ENCODE measurements around the gene XYLT1.

XYLT1 gene

DNA sequence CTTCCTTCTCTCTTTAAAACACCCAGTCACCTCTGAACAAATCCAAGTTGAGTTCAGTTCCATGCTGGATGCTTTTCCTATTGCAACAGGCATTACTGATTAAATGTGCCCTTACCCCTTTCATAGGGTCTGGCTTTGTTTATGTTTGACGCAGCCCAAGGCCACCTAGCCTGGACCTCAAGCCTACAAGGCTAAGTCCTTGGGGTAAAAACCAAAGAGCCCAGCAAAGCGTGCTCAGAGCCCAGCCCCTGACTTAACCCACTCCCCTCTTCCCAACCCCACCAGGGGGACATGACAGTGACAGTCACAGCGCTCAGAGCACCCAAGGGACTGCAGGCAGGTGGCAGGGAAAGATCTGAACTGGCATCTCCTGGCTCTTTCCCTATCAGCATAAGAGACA, 200.6 kb downstream of the XYLT1 start:
- peaks cover 76% of the 10 kb centered on the region for H4K20me1 ChIP-seq (ENCODE audit: insufficient read depth, low read length, poor library complexity, severe bottlenecking)
- H3K9me3 ChIP-seq (ENCODE audit: insufficient read depth, low read depth, low read length), result no peaks in the 10 kb centered on the region
- TF ChIP-seq EZH2phosphoT487 (IDR thresholded peaks at IDR 0.05; ENCODE audit: borderline replicate concordance), result no peak
- TF ChIP-seq, protein P1, sequence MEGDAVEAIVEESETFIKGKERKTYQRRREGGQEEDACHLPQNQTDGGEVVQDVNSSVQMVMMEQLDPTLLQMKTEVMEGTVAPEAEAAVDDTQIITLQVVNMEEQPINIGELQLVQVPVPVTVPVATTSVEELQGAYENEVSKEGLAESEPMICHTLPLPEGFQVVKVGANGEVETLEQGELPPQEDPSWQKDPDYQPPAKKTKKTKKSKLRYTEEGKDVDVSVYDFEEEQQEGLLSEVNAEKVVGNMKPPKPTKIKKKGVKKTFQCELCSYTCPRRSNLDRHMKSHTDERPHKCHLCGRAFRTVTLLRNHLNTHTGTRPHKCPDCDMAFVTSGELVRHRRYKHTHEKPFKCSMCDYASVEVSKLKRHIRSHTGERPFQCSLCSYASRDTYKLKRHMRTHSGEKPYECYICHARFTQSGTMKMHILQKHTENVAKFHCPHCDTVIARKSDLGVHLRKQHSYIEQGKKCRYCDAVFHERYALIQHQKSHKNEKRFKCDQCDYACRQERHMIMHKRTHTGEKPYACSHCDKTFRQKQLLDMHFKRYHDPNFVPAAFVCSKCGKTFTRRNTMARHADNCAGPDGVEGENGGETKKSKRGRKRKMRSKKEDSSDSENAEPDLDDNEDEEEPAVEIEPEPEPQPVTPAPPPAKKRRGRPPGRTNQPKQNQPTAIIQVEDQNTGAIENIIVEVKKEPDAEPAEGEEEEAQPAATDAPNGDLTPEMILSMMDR (conservative IDR thresholded peaks at IDR 0.05; ENCODE audit: low read length), result no peak
- no peaks in the 10 kb centered on the region for H3K9me2 ChIP-seq (replicated peaks; ENCODE audit: low read depth, low read length)
- no peaks in the 10 kb centered on the region for H3K27me3 ChIP-seq (ENCODE audit: insufficient read depth, low read length, poor library complexity, severe bottlenecking)
- no peaks in the 10 kb centered on the region for H3F3A ChIP-seq (ENCODE audit: low read depth)
- H3K79me2 ChIP-seq (ENCODE audit: insufficient read depth, low read length), result peaks cover 95% of the 10 kb centered on the region
- H3K9ac ChIP-seq (ENCODE audit: low read depth, low read length, poor library complexity, severe bottlenecking), result no peak overlapping the region
- peaks cover 12% of the 10 kb centered on the region; the same call in 1 of the 2 replicates for H3K36me3 ChIP-seq (ENCODE audit: insufficient read depth, low read length)
- peaks cover 1% of the 10 kb centered on the region for H3K4me1 ChIP-seq (ENCODE audit: insufficient read depth, low read length, poor library complexity, severe bottlenecking)
- H3K4me2 ChIP-seq (ENCODE audit: low read depth, low read length, poor library complexity, severe bottlenecking), result no peak overlapping the region
- no peak overlapping the region for H3K4me3 ChIP-seq (ENCODE audit: low read length, poor library complexity, severe bottlenecking)
- no peak overlapping the region for H2AFZ ChIP-seq (ENCODE audit: low read length)

DNA sequence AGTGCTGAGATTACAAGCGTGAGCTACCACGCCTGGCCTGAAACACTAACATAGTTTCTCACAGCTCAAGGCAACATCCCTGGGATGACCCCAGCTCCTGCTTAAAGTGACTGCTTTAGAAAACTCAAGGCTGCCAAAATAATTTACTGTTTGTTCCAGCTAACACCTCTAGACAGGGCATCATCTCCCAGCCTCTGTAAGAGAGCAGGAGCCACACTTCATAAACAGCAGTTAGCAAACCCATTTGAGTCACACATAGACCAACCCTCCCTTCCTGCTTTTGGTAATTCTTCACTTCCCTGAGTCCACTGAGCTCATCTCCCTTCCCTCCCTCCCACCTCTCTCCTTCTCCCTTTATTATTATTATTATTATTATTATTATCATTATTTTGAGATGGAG, 201.3 kb downstream of the XYLT1 start:
- no peak overlapping the region for H3K4me3 ChIP-seq (ENCODE audit: low read length, poor library complexity, severe bottlenecking)
- H3K9me2 ChIP-seq (replicated peaks; ENCODE audit: low read depth, low read length), result no peaks in the 10 kb centered on the region
- peaks cover 69% of the 10 kb centered on the region for H4K20me1 ChIP-seq (ENCODE audit: insufficient read depth, low read length, poor library complexity, severe bottlenecking)
- H3K4me1 ChIP-seq (ENCODE audit: insufficient read depth, low read length, poor library complexity, severe bottlenecking), result no peaks in the 10 kb centered on the region
- H3K9me3 ChIP-seq (ENCODE audit: insufficient read depth, low read depth, low read length), result no peaks in the 10 kb centered on the region
- no peaks in the 10 kb centered on the region for H3K27me3 ChIP-seq (ENCODE audit: insufficient read depth, low read length, poor library complexity, severe bottlenecking)
- TF ChIP-seq, protein P1 (conservative IDR thresholded peaks at IDR 0.05; ENCODE audit: low read length), result no peak
- TF ChIP-seq EZH2phosphoT487 (IDR thresholded peaks at IDR 0.05; ENCODE audit: borderline replicate concordance), result no peak
- H3K79me2 ChIP-seq (ENCODE audit: insufficient read depth, low read length), result peaks cover 94% of the 10 kb centered on the region
- H3K9ac ChIP-seq (ENCODE audit: low read depth, low read length, poor library complexity, severe bottlenecking), result no peak overlapping the region
- H3K4me2 ChIP-seq (ENCODE audit: low read depth, low read length, poor library complexity, severe bottlenecking), result no peak overlapping the region
- H3K36me3 ChIP-seq (ENCODE audit: insufficient read depth, low read length), result peaks cover 12% of the 10 kb centered on the region; the same call in 1 of the 2 replicates
- no peaks in the 10 kb centered on the region for H3F3A ChIP-seq (ENCODE audit: low read depth)
- no peak overlapping the region for H2AFZ ChIP-seq (ENCODE audit: low read length)

DNA sequence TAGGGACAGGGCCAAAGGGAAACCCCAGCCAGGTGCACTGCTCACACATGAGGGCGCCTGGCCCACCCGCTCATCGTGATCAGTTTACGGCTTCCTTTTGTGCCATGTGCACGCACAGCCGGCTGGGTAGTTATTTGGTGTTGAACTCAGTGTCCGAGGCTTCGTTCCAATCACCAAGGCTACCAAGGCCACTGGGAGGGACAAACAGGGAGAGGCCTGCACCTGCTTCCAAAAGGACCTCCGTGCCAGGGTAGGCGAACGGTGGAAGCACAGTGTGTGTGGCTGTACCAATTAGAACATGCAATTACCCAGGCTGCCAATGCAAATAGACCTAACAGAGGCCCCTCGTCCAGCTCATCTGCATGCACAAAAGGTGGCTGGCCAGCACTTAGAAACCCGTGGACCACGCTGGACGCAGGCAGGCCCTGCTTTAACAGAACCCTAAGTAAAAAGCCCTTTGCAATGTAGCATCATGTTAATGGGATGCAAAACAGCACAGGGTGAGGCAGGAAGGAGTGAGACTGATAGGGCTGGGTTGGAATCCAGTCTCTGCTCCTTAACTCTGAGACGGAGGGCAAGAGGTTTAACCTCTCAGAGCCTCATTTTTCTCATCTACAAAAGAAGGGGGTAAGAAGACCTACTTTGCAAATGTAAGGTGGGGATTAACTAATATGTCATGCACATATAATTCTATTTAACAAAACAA, 204.0 kb downstream of the XYLT1 start:
- H2AFZ ChIP-seq (ENCODE audit: low read length), result no peak overlapping the region
- peaks cover 94% of the 10 kb centered on the region for H3K79me2 ChIP-seq (ENCODE audit: insufficient read depth, low read length)
- no peaks in the 10 kb centered on the region for H3K27me3 ChIP-seq (ENCODE audit: insufficient read depth, low read length, poor library complexity, severe bottlenecking)
- no peaks in the 10 kb centered on the region for H3F3A ChIP-seq (ENCODE audit: low read depth)
- no peak overlapping the region for H3K4me3 ChIP-seq (ENCODE audit: low read length, poor library complexity, severe bottlenecking)
- H3K36me3 ChIP-seq (ENCODE audit: insufficient read depth, low read length), result no peaks in the 10 kb centered on the region
- peaks cover 5% of the 10 kb centered on the region for H3K4me1 ChIP-seq (ENCODE audit: insufficient read depth, low read length, poor library complexity, severe bottlenecking)
- H3K9me3 ChIP-seq (ENCODE audit: insufficient read depth, low read depth, low read length), result no peaks in the 10 kb centered on the region
- peaks cover 66% of the 10 kb centered on the region for H4K20me1 ChIP-seq (ENCODE audit: insufficient read depth, low read length, poor library complexity, severe bottlenecking)
- no peak overlapping the region for H3K9ac ChIP-seq (ENCODE audit: low read depth, low read length, poor library complexity, severe bottlenecking)
- no peak for TF ChIP-seq EZH2phosphoT487 (IDR thresholded peaks at IDR 0.05; ENCODE audit: borderline replicate concordance)
- TF ChIP-seq, protein P1 (conservative IDR thresholded peaks at IDR 0.05; ENCODE audit: low read length), result no peak
- no peaks in the 10 kb centered on the region for H3K9me2 ChIP-seq (replicated peaks; ENCODE audit: low read depth, low read length)
- H3K4me2 ChIP-seq (ENCODE audit: low read depth, low read length, poor library complexity, severe bottlenecking), result no peak overlapping the region

Data from Loucy (cell line).